Peyer's patch (tissue), 4 donors: ENCODE measurements around the gene MIF4GD. TPM values are rescaled to one million over a fixed set of nuclear protein-coding genes. Genes with fewer than 3 reads are reported as not detected.

Source experiments
- DNase-seq, 3 donors: peaks; one replicate each; pipeline ENCODE4 v3.0.0-alpha.2; 2017 to 2019
- H3K27ac ChIP-seq, 4 donors: fragments of 200-600 bp; sonication (generic); one replicate each; pipeline ENCODE4 v1.5.1; 2016 to 2019
- H3K27me3 ChIP-seq, 2 donors: fragments of 200-600 bp; sonication (generic); one replicate each; pipeline ENCODE4 v1.5.1; 2019
- H3K36me3 ChIP-seq, 3 donors: fragments of 200-600 bp; sonication (generic); one replicate each; pipeline ENCODE4 v1.5.1; 2016 to 2019
- H3K4me1 ChIP-seq, 4 donors: fragments of 200-600 bp; sonication (generic); one replicate each; pipeline ENCODE4 v1.5.1; 2016 to 2019
- H3K4me3 ChIP-seq, 4 donors: fragments of 200-600 bp; sonication (generic); 1 replicate in 3 of 4; 2 replicates in 1 of 4; pipeline ENCODE4 v1.5.1; 2016 to 2019; ENCODE audit warnings: mild to moderate bottlenecking in 1 of 4
- H3K9me3 ChIP-seq, 4 donors: fragments of 200-600 bp; sonication (generic); one replicate each; pipeline ENCODE4 v1.5.1; 2016 to 2019; ENCODE audit warnings: mild to moderate bottlenecking in 1 of 4
- CTCF ChIP-seq, 6 experiments: fragments of 450-650 bp in 4 of 6; fragments of 200-600 bp in 2 of 6; sonication (generic) in 1 of 6; IDR thresholded peaks; one replicate each; pipeline ENCODE4 v1.5.1; 2017 to 2019; ENCODE audit warnings: antibody characterized with exemption in 6 of 6, mild to moderate bottlenecking in 3 of 6, moderate library complexity in 1 of 6
- POLR2A ChIP-seq, 2 donors: fragments of 450-650 bp; IDR thresholded peaks; one replicate each; pipeline ENCODE4 v1.5.1; 2017; ENCODE audit warnings: antibody characterized with exemption in 2 of 2, mild to moderate bottlenecking in 2 of 2, moderate library complexity in 2 of 2
- total RNA-seq, 4 donors: library from RNA; depleted of rRNA; stranded (reverse); fragments of >200 nt; gene quantifications; one replicate each; pipeline ENCODE4 v1.1.0, GENCODE V29; 2016

The MIF4GD gene
- total RNA-seq, 4 donors from 2014 or later = 14.5 to 35.5 (median 18.9) TPM

GRCh38 chr17:75289832-75290337 is 18.9 kb upstream of the MIF4GD start:
- Histone ChIP-seq H3K27me3 (no peaks in the 10 kb centered on the region), H3K9me3 (no peaks in the 10 kb centered on the region), H3K4me1 (peaks cover 0 to 7% (median 0%) of the 10 kb centered on the region in 4 donors), H3K36me3 (peaks cover 0 to 10% (median 0%) of the 10 kb centered on the region in 3 donors), H3K27ac (peak overlapping the region; percentile 92 to 96 (median 93)), H3K4me3 (peak overlapping the region; percentile 63 to 80 (median 77))
- peak; percentile 57 to 88 (median 78) for DNase-seq
- TF ChIP-seq CTCF (IDR thresholded peaks at IDR 0.05) = peak in 5 of 6 experiments; percentile 27 to 54 (median 44)
- TF ChIP-seq POLR2A (IDR thresholded peaks at IDR 0.05) = no peak

- DNase-seq = peak; percentile 97 to 99 (median 97)
- TF ChIP-seq POLR2A (IDR thresholded peaks at IDR 0.05) = peak; percentile 94 to 98
- TF ChIP-seq CTCF (IDR thresholded peaks at IDR 0.05) = peak in 3 of 6 experiments; percentile 4 to 33 (median 27)
- Histone ChIP-seq H3K27ac (peak within 1 kb of the TSS; percentile 92 to 96 (median 93)), H3K9me3 (no peaks in the 10 kb centered on the region), H3K4me1 (peaks cover 0 to 7% (median 0%) of the 10 kb centered on the region in 4 donors), H3K36me3 (peaks cover 0 to 10% (median 0%) of the 10 kb centered on the region in 3 donors), H3K4me3 (peak within 1 kb of the TSS; percentile 63 to 80 (median 77)), H3K27me3 (no peaks in the 10 kb centered on the region)
These were observed 18.2 kb upstream of the MIF4GD start, which contains the start of gene SLC25A19 for GRCh38 chr17:75289115-75289831. SLC25A19 (minus strand) TSS chr17:75289433; CDS start chr17:75286764, 2,669 bp downstream.

GRCh38 chr17:75288770-75289114 is 17.7 kb upstream of the MIF4GD start:
- H3K36me3 ChIP-seq = peaks cover 0 to 10% (median 0%) of the 10 kb centered on the region in 3 donors
- DNase-seq = no peak
- no peak for TF ChIP-seq CTCF (IDR thresholded peaks at IDR 0.05)
- TF ChIP-seq POLR2A (IDR thresholded peaks at IDR 0.05) = no peak
- peak overlapping the region; percentile 63 to 80 (median 77) for H3K4me3 ChIP-seq
- peak overlapping the region; percentile 92 to 96 (median 93) for H3K27ac ChIP-seq
- H3K4me1 ChIP-seq = peaks cover 0 to 7% (median 0%) of the 10 kb centered on the region in 4 donors
- no peaks in the 10 kb centered on the region for H3K27me3 ChIP-seq
- no peaks in the 10 kb centered on the region for H3K9me3 ChIP-seq

GRCh38 chr17:75288359-75288758 is 17.3 kb upstream of the MIF4GD start:
- TF ChIP-seq POLR2A (IDR thresholded peaks at IDR 0.05) = no peak
- TF ChIP-seq CTCF (IDR thresholded peaks at IDR 0.05) = no peak
- DNase-seq = no peak
- Histone ChIP-seq H3K9me3 (no peaks in the 10 kb centered on the region), H3K4me3 (peak overlapping the region; percentile 63 to 80 (median 77)), H3K27ac (peak overlapping the region; percentile 92 to 96 (median 93)), H3K36me3 (peaks cover 0 to 10% (median 0%) of the 10 kb centered on the region in 3 donors), H3K27me3 (no peaks in the 10 kb centered on the region), H3K4me1 (peaks cover 0 to 7% (median 0%) of the 10 kb centered on the region in 4 donors)

GRCh38 chr17:75287221-75287620 is 16.2 kb upstream of the MIF4GD start:
- no peak overlapping the region for H3K4me3 ChIP-seq
- TF ChIP-seq CTCF (IDR thresholded peaks at IDR 0.05) = no peak
- TF ChIP-seq POLR2A (IDR thresholded peaks at IDR 0.05) = no peak
- DNase-seq = no peak
- H3K36me3 ChIP-seq = peaks cover 0 to 13% (median 0%) of the 10 kb centered on the region in 3 donors
- no peaks in the 10 kb centered on the region for H3K27me3 ChIP-seq
- H3K27ac ChIP-seq = no peak overlapping the region
- H3K4me1 ChIP-seq = peaks cover 0 to 7% (median 0%) of the 10 kb centered on the region in 4 donors
- no peaks in the 10 kb centered on the region for H3K9me3 ChIP-seq
